Measurements from ENCODE around the gene SMURF1.
"Not testable (repeated sequence)": the region's sequence is repeated elsewhere in the genome, so short reads cannot be mapped to it uniquely, and the experiment has no call there.

Gene SMURF1

GRCh38 chr7:99050971-99051370 is 92.9 kb downstream of the SMURF1 start:
- Histone ChIP-seq H3K4me1 (ENCODE audit: insufficient read depth, low read length) (0 out of 2 replicates have a peak, but pooled peaks cover 5% of the 10 kb centered on the region), H3K9ac (ENCODE audit: low read depth, low read length) (no peak overlapping the region), H3K36me3 (ENCODE audit: insufficient read depth, low read length) (peaks cover 26% of the 10 kb centered on the region), H3K9me3 (ENCODE audit: control insufficient read depth, insufficient read depth, low read length) (no peaks in the 10 kb centered on the region)

GRCh38 chr7:99047526-99048077 is 96.3 kb downstream of the SMURF1 start:
- Histone ChIP-seq H3K9me3 (ENCODE audit: control insufficient read depth, insufficient read depth, low read length) (no peaks in the 10 kb centered on the region), H3K36me3 (ENCODE audit: insufficient read depth, low read length) (peaks cover 21% of the 10 kb centered on the region), H3K4me1 (ENCODE audit: insufficient read depth, low read length) (0 out of 2 replicates have a peak, but pooled peaks cover 5% of the 10 kb centered on the region), H3K9ac (ENCODE audit: low read depth, low read length) (no peak overlapping the region)

- 0 out of 2 replicates have a peak, but pooled peaks cover 5% of the 10 kb centered on the region for H3K4me1 ChIP-seq (ENCODE audit: insufficient read depth, low read length)
- H3K36me3 ChIP-seq (ENCODE audit: insufficient read depth, low read length), result peaks cover 16% of the 10 kb centered on the region; the same call in 1 of the 2 replicates
- H3K9ac ChIP-seq (ENCODE audit: low read depth, low read length), result no peak overlapping the region
- H3K9me3 ChIP-seq (ENCODE audit: control insufficient read depth, insufficient read depth, low read length), result no peaks in the 10 kb centered on the region
These were observed 97.2 kb downstream of the SMURF1 start for GRCh38 chr7:99046722-99047121.

- H3K36me3 ChIP-seq (ENCODE audit: insufficient read depth, low read length), result peaks cover 16% of the 10 kb centered on the region; the same call in 1 of the 2 replicates
- not testable (repeated sequence) for H3K4me1 ChIP-seq (ENCODE audit: insufficient read depth, low read length); H3K9me3 ChIP-seq (ENCODE audit: control insufficient read depth, insufficient read depth, low read length); H3K9ac ChIP-seq (ENCODE audit: low read depth, low read length)
These were observed 97.6 kb downstream of the SMURF1 start for GRCh38 chr7:99046262-99046661.

- H3K9me3 ChIP-seq (ENCODE audit: control insufficient read depth, insufficient read depth, low read length); H3K4me1 ChIP-seq (ENCODE audit: insufficient read depth, low read length); H3K9ac ChIP-seq (ENCODE audit: low read depth, low read length): not testable (repeated sequence)
- H3K36me3 ChIP-seq (ENCODE audit: insufficient read depth, low read length), result peaks cover 16% of the 10 kb centered on the region
These were observed 99.0 kb downstream of the SMURF1 start for GRCh38 chr7:99044858-99045257.

GRCh38 chr7:99042957-99043356 is 101.0 kb downstream of the SMURF1 start:
- Histone ChIP-seq H3K36me3 (ENCODE audit: insufficient read depth, low read length) (peaks cover 18% of the 10 kb centered on the region), H3K9me3 (ENCODE audit: control insufficient read depth, insufficient read depth, low read length) (no peaks in the 10 kb centered on the region), H3K9ac (ENCODE audit: low read depth, low read length) (no peak overlapping the region), H3K4me1 (ENCODE audit: insufficient read depth, low read length) (0 out of 2 replicates have a peak, but pooled peaks cover 9% of the 10 kb centered on the region)

GRCh38 chr7:99041526-99041925 is 102.4 kb downstream of the SMURF1 start:
- 0 out of 2 replicates have a peak, but pooled peaks cover 4% of the 10 kb centered on the region for H3K4me1 ChIP-seq (ENCODE audit: insufficient read depth, low read length)
- no peaks in the 10 kb centered on the region for H3K9me3 ChIP-seq (ENCODE audit: control insufficient read depth, insufficient read depth, low read length)
- peaks cover 23% of the 10 kb centered on the region for H3K36me3 ChIP-seq (ENCODE audit: insufficient read depth, low read length)
- H3K9ac ChIP-seq (ENCODE audit: low read depth, low read length), result no peak overlapping the region

GRCh38 chr7:99040104-99040958 is 103.6 kb downstream of the SMURF1 start:
- Histone ChIP-seq H3K4me1 (ENCODE audit: insufficient read depth, low read length) (0 out of 2 replicates have a peak, but pooled peaks cover 4% of the 10 kb centered on the region), H3K36me3 (ENCODE audit: insufficient read depth, low read length) (peaks cover 23% of the 10 kb centered on the region), H3K9ac (ENCODE audit: low read depth, low read length) (no peak overlapping the region), H3K9me3 (ENCODE audit: control insufficient read depth, insufficient read depth, low read length) (no peaks in the 10 kb centered on the region)

- H3K9ac ChIP-seq (ENCODE audit: low read depth, low read length), result no peak overlapping the region
- no peaks in the 10 kb centered on the region for H3K9me3 ChIP-seq (ENCODE audit: control insufficient read depth, insufficient read depth, low read length)
- H3K4me1 ChIP-seq (ENCODE audit: insufficient read depth, low read length), result 0 out of 2 replicates have a peak, but pooled peaks cover 4% of the 10 kb centered on the region
- H3K36me3 ChIP-seq (ENCODE audit: insufficient read depth, low read length), result peaks cover 27% of the 10 kb centered on the region
These were observed 104.5 kb downstream of the SMURF1 start for GRCh38 chr7:99039384-99039891.

- peaks cover 27% of the 10 kb centered on the region for H3K36me3 ChIP-seq (ENCODE audit: insufficient read depth, low read length)
- no peaks in the 10 kb centered on the region for H3K9me3 ChIP-seq (ENCODE audit: control insufficient read depth, insufficient read depth, low read length)
- H3K9ac ChIP-seq (ENCODE audit: low read depth, low read length), result no peak overlapping the region
- 0 out of 2 replicates have a peak, but pooled peaks cover 4% of the 10 kb centered on the region for H3K4me1 ChIP-seq (ENCODE audit: insufficient read depth, low read length)
These were observed 105.6 kb downstream of the SMURF1 start for GRCh38 chr7:99038086-99038855.

- Histone ChIP-seq H3K9ac (ENCODE audit: low read depth, low read length) (no peak overlapping the region), H3K4me1 (ENCODE audit: insufficient read depth, low read length) (0 out of 2 replicates have a peak, but pooled peaks cover 4% of the 10 kb centered on the region), H3K9me3 (ENCODE audit: control insufficient read depth, insufficient read depth, low read length) (no peaks in the 10 kb centered on the region), H3K36me3 (ENCODE audit: insufficient read depth, low read length) (peaks cover 27% of the 10 kb centered on the region)
These were observed 106.5 kb downstream of the SMURF1 start for GRCh38 chr7:99037327-99037940.

GRCh38 chr7:99036546-99037111 is 107.3 kb downstream of the SMURF1 start:
- Histone ChIP-seq H3K9ac (ENCODE audit: low read depth, low read length) (no peak overlapping the region), H3K4me1 (ENCODE audit: insufficient read depth, low read length) (0 out of 2 replicates have a peak, but pooled peaks cover 4% of the 10 kb centered on the region), H3K9me3 (ENCODE audit: control insufficient read depth, insufficient read depth, low read length) (no peaks in the 10 kb centered on the region), H3K36me3 (ENCODE audit: insufficient read depth, low read length) (peaks cover 32% of the 10 kb centered on the region)

GRCh38 chr7:99035723-99036545 is 108.0 kb downstream of the SMURF1 start:
- Histone ChIP-seq H3K9me3 (ENCODE audit: control insufficient read depth, insufficient read depth, low read length) (no peaks in the 10 kb centered on the region), H3K36me3 (ENCODE audit: insufficient read depth, low read length) (peaks cover 38% of the 10 kb centered on the region), H3K4me1 (ENCODE audit: insufficient read depth, low read length) (0 out of 2 replicates have a peak, but pooled peaks cover 4% of the 10 kb centered on the region), H3K9ac (ENCODE audit: low read depth, low read length) (no peak overlapping the region)

Data from ES-I3 (cell line).